ENCODE data around the gene TLE2. TPM values are rescaled to one million over a fixed set of nuclear protein-coding genes. Genes with fewer than 3 reads are reported as not detected.
A peak's percentile ranks its signal among the peaks of the same experiment; 100 is the strongest.

Gene TLE2
- total and polyA plus RNA-seq, 9 of the 15 experiments (the other 6 are each of a cell fraction or from before 2014, with no cell fraction given): 0.35 to 13.1 (median 6.2) TPM

DNA sequence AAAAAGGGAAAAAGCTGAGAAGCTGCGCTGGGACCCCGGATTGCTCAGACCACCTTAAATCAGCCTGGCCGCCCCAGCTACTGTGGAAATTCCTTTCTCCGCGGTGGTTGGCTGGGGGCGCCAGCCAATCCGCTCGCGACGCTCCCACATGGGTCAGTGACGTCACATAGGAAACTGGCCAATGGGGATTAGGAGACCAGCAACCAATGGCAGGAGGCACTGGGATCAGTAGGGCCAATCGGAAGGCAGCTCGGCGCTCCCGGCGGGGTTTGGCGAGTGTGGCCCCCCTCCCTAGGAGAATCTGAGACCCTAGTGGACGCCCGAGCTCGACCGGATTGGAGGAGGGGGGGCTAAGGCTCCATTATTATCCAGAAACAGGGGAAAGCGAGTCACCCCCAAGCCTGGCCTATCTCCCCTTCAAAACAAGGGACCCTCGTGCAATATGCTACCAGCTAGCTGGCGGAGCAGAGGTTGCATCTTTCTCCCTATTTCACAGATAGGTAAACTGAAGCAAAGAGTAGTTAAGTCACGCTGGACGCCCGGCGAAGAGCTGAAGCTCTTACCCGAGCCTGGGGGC lies 6.5 kb upstream of the TLE2 start (continued):
- TF ChIP-seq, protein P1, sequence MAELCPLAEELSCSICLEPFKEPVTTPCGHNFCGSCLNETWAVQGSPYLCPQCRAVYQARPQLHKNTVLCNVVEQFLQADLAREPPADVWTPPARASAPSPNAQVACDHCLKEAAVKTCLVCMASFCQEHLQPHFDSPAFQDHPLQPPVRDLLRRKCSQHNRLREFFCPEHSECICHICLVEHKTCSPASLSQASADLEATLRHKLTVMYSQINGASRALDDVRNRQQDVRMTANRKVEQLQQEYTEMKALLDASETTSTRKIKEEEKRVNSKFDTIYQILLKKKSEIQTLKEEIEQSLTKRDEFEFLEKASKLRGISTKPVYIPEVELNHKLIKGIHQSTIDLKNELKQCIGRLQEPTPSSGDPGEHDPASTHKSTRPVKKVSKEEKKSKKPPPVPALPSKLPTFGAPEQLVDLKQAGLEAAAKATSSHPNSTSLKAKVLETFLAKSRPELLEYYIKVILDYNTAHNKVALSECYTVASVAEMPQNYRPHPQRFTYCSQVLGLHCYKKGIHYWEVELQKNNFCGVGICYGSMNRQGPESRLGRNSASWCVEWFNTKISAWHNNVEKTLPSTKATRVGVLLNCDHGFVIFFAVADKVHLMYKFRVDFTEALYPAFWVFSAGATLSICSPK (IDR thresholded peaks at IDR 0.05; ENCODE audit: borderline replicate concordance): no peak
- peak; percentile 82 for TF ChIP-seq CHD2 (IDR thresholded peaks at IDR 0.05; ENCODE audit: low read depth, low read length)
- no peak for TF ChIP-seq RBM15 (IDR thresholded peaks at IDR 0.05; ENCODE audit: insufficient read depth, low read length)
- peak; percentile 98 for TF ChIP-seq NFYB (IDR thresholded peaks at IDR 0.05; ENCODE audit: extremely low read depth, insufficient read length)
- TF ChIP-seq, protein P2, sequence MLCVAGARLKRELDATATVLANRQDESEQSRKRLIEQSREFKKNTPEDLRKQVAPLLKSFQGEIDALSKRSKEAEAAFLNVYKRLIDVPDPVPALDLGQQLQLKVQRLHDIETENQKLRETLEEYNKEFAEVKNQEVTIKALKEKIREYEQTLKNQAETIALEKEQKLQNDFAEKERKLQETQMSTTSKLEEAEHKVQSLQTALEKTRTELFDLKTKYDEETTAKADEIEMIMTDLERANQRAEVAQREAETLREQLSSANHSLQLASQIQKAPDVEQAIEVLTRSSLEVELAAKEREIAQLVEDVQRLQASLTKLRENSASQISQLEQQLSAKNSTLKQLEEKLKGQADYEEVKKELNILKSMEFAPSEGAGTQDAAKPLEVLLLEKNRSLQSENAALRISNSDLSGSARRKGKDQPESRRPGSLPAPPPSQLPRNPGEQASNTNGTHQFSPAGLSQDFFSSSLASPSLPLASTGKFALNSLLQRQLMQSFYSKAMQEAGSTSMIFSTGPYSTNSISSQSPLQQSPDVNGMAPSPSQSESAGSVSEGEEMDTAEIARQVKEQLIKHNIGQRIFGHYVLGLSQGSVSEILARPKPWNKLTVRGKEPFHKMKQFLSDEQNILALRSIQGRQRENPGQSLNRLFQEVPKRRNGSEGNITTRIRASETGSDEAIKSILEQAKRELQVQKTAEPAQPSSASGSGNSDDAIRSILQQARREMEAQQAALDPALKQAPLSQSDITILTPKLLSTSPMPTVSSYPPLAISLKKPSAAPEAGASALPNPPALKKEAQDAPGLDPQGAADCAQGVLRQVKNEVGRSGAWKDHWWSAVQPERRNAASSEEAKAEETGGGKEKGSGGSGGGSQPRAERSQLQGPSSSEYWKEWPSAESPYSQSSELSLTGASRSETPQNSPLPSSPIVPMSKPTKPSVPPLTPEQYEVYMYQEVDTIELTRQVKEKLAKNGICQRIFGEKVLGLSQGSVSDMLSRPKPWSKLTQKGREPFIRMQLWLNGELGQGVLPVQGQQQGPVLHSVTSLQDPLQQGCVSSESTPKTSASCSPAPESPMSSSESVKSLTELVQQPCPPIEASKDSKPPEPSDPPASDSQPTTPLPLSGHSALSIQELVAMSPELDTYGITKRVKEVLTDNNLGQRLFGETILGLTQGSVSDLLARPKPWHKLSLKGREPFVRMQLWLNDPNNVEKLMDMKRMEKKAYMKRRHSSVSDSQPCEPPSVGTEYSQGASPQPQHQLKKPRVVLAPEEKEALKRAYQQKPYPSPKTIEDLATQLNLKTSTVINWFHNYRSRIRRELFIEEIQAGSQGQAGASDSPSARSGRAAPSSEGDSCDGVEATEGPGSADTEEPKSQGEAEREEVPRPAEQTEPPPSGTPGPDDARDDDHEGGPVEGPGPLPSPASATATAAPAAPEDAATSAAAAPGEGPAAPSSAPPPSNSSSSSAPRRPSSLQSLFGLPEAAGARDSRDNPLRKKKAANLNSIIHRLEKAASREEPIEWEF (CRISPR knock-in tag; IDR thresholded peaks at IDR 0.05): 0 out of 2 replicates have a peak, but pooled peaks have one; percentile 60
- TF ChIP-seq RBBP5 (IDR thresholded peaks at IDR 0.05; ENCODE audit: borderline replicate concordance, insufficient read depth, low read length, poor library complexity, severe bottlenecking): no peak
- TF ChIP-seq, protein P3, sequence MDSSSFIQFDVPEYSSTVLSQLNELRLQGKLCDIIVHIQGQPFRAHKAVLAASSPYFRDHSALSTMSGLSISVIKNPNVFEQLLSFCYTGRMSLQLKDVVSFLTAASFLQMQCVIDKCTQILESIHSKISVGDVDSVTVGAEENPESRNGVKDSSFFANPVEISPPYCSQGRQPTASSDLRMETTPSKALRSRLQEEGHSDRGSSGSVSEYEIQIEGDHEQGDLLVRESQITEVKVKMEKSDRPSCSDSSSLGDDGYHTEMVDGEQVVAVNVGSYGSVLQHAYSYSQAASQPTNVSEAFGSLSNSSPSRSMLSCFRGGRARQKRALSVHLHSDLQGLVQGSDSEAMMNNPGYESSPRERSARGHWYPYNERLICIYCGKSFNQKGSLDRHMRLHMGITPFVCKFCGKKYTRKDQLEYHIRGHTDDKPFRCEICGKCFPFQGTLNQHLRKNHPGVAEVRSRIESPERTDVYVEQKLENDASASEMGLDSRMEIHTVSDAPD (CRISPR knock-in tag; IDR thresholded peaks at IDR 0.05): no peak
- TF ChIP-seq ATF7 (IDR thresholded peaks at IDR 0.05): peak; percentile 98
- peak; percentile 96 for TF ChIP-seq RBM25 (IDR thresholded peaks at IDR 0.05; ENCODE audit: low read depth, low read length, severe bottlenecking)
- TF ChIP-seq, protein P4, sequence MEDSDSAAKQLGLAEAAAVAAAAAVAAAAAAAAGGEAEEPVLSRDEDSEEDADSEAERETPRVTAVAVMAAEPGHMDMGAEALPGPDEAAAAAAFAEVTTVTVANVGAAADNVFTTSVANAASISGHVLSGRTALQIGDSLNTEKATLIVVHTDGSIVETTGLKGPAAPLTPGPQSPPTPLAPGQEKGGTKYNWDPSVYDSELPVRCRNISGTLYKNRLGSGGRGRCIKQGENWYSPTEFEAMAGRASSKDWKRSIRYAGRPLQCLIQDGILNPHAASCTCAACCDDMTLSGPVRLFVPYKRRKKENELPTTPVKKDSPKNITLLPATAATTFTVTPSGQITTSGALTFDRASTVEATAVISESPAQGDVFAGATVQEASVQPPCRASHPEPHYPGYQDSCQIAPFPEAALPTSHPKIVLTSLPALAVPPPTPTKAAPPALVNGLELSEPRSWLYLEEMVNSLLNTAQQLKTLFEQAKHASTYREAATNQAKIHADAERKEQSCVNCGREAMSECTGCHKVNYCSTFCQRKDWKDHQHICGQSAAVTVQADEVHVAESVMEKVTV (CRISPR knock-in tag; IDR thresholded peaks at IDR 0.05): no peak
- no peak; the same call in none of the 2 replicates for TF ChIP-seq JUND (IDR thresholded peaks at IDR 0.05; ENCODE audit: borderline replicate concordance, low read depth, low read length)
- TF ChIP-seq JUND (tag; IDR thresholded peaks at IDR 0.05; ENCODE audit: borderline replicate concordance, low read depth, low read length): no peak
- no peak for TF ChIP-seq ZFP1 (CRISPR knock-in tag; IDR thresholded peaks at IDR 0.05)
- TF ChIP-seq POLR2G (IDR thresholded peaks at IDR 0.05; ENCODE audit: low read depth, low read length): peak; percentile 78
- peak; percentile 65 for TF ChIP-seq RBFOX2 (IDR thresholded peaks at IDR 0.05; ENCODE audit: low read depth, low read length)
- TF ChIP-seq ZNF766 (CRISPR knock-in tag; conservative IDR thresholded peaks at IDR 0.05): peak; percentile 8; the same call in 1 of the 2 replicates
- no peak for TF ChIP-seq SMARCC2 (IDR thresholded peaks at IDR 0.05; ENCODE audit: low read depth)
- TF ChIP-seq ADNP (tag; IDR thresholded peaks at IDR 0.05): peak; percentile 100
